ENCODE results near the gene RYR2. TPM values are rescaled to one million over a fixed set of nuclear protein-coding genes. Genes with fewer than 3 reads are reported as not detected.
A peak's percentile ranks its signal among the peaks of the same experiment; 100 is the strongest.

The RYR2 gene
- total and polyA plus RNA-seq, 2 experiments from 2014 or later = not detected

GRCh38 chr1:237386362-237387143 is 344.6 kb downstream of the RYR2 start:
- Histone ChIP-seq H4K20me1 (ENCODE audit: insufficient read depth) (no peaks in the 10 kb centered on the region), H3K27me3 (replicated peaks; ENCODE audit: insufficient read depth) (no peaks in the 10 kb centered on the region), H3K4me1 (ENCODE audit: insufficient read depth) (no peaks in the 10 kb centered on the region; the same call in 1 of the 2 replicates), H3K27ac (no peak overlapping the region), H3K79me2 (ENCODE audit: insufficient read depth) (no peaks in the 10 kb centered on the region), H3F3A (ENCODE audit: insufficient read depth) (no peaks in the 10 kb centered on the region), H3K9ac (no peak overlapping the region), H3K4me2 (ENCODE audit: unreplicated experiment) (no peak overlapping the region), H3K36me3 (ENCODE audit: low read depth) (no peaks in the 10 kb centered on the region), H3K4me3 (no peak overlapping the region), H3K9me2 (ENCODE audit: insufficient read depth) (no peaks in the 10 kb centered on the region), H2AFZ (no peak overlapping the region), H3K9me3 (ENCODE audit: low read depth) (no peaks in the 10 kb centered on the region)
- in situ Hi-C loops (cut with MboI) = loop anchor here (10.0 to 25.0 kb wide), 2 partner anchors 632 to 749 kb away; no protein-coding TSS in a partner anchor
- 22 to 30% methylated on average over 8 of the region's 8 CpGs for WGBS, 2 experiments (ENCODE audit: low coverage in 1 of 2, low lambda C conversion rate in 2 of 2, missing lambda C conversion rate in 2 of 2)
- no peak for TF ChIP-seq EZH2 (IDR thresholded peaks at IDR 0.05; ENCODE audit: insufficient read depth, poor library complexity, severe bottlenecking)
- no peak for TF ChIP-seq EZH2phosphoT487 (IDR thresholded peaks at IDR 0.05; ENCODE audit: insufficient read depth, low read depth)
- peak; percentile 48 for DNase-seq

GRCh38 chr1:237387144-237387505 is 345.1 kb downstream of the RYR2 start:
- TF ChIP-seq EZH2 (IDR thresholded peaks at IDR 0.05; ENCODE audit: insufficient read depth, poor library complexity, severe bottlenecking) (no peak), EZH2phosphoT487 (IDR thresholded peaks at IDR 0.05; ENCODE audit: insufficient read depth, low read depth) (no peak)
- in situ Hi-C loops (cut with MboI) = loop anchor here (10.0 to 25.0 kb wide), 2 partner anchors 632 to 750 kb away; no protein-coding TSS in a partner anchor
- H3K27me3 ChIP-seq (replicated peaks; ENCODE audit: insufficient read depth) = no peaks in the 10 kb centered on the region
- H4K20me1 ChIP-seq (ENCODE audit: insufficient read depth) = no peaks in the 10 kb centered on the region
- H3K4me2 ChIP-seq (ENCODE audit: unreplicated experiment) = no peak overlapping the region
- H3K79me2 ChIP-seq (ENCODE audit: insufficient read depth) = no peaks in the 10 kb centered on the region
- H3K4me3 ChIP-seq = no peak overlapping the region
- no peaks in the 10 kb centered on the region for H3K9me2 ChIP-seq (ENCODE audit: insufficient read depth)
- 56% methylated on average over 5 of the region's 5 CpGs for WGBS, 2 experiments (ENCODE audit: low coverage in 1 of 2, low lambda C conversion rate in 2 of 2, missing lambda C conversion rate in 2 of 2)
- H3K9ac ChIP-seq = no peak overlapping the region
- no peaks in the 10 kb centered on the region; the same call in 1 of the 2 replicates for H3K4me1 ChIP-seq (ENCODE audit: insufficient read depth)
- no peak overlapping the region for H3K27ac ChIP-seq
- no peak overlapping the region for H2AFZ ChIP-seq
- no peaks in the 10 kb centered on the region for H3K36me3 ChIP-seq (ENCODE audit: low read depth)
- no peaks in the 10 kb centered on the region for H3F3A ChIP-seq (ENCODE audit: insufficient read depth)
- no peak for DNase-seq
- H3K9me3 ChIP-seq (ENCODE audit: low read depth) = no peaks in the 10 kb centered on the region

GRCh38 chr1:237390823-237391222 is 348.8 kb downstream of the RYR2 start:
- no peaks in the 10 kb centered on the region for H3K27me3 ChIP-seq (replicated peaks; ENCODE audit: insufficient read depth)
- H3F3A ChIP-seq (ENCODE audit: insufficient read depth) = no peaks in the 10 kb centered on the region
- no peak for TF ChIP-seq EZH2 (IDR thresholded peaks at IDR 0.05; ENCODE audit: insufficient read depth, poor library complexity, severe bottlenecking)
- no peak for TF ChIP-seq EZH2phosphoT487 (IDR thresholded peaks at IDR 0.05; ENCODE audit: insufficient read depth, low read depth)
- H3K9me2 ChIP-seq (ENCODE audit: insufficient read depth) = no peaks in the 10 kb centered on the region
- H3K4me2 ChIP-seq (ENCODE audit: unreplicated experiment) = no peak overlapping the region
- no peaks in the 10 kb centered on the region for H3K9me3 ChIP-seq (ENCODE audit: low read depth)
- in situ Hi-C loops (cut with MboI) = loop anchor here (25.0 kb wide), 1 partner anchor 754 kb away; no protein-coding TSS in a partner anchor
- H4K20me1 ChIP-seq (ENCODE audit: insufficient read depth) = no peaks in the 10 kb centered on the region
- H3K9ac ChIP-seq = no peak overlapping the region
- no peak overlapping the region for H3K4me3 ChIP-seq
- no peaks in the 10 kb centered on the region for H3K79me2 ChIP-seq (ENCODE audit: insufficient read depth)
- H3K27ac ChIP-seq = no peak overlapping the region
- H3K4me1 ChIP-seq (ENCODE audit: insufficient read depth) = no peaks in the 10 kb centered on the region
- no peak overlapping the region for H2AFZ ChIP-seq
- DNase-seq = peak; percentile 61
- H3K36me3 ChIP-seq (ENCODE audit: low read depth) = no peaks in the 10 kb centered on the region
- 15 to 27% methylated on average over 3 of the region's 3 CpGs for WGBS, 2 experiments (ENCODE audit: low coverage in 1 of 2, low lambda C conversion rate in 2 of 2, missing lambda C conversion rate in 2 of 2)

- H3K4me1 ChIP-seq (ENCODE audit: insufficient read depth) = no peaks in the 10 kb centered on the region
- in situ Hi-C loops (cut with MboI) = loop anchor here (25.0 kb wide), 1 partner anchor 756 kb away; no protein-coding TSS in a partner anchor
- TF ChIP-seq EZH2 (IDR thresholded peaks at IDR 0.05; ENCODE audit: insufficient read depth, poor library complexity, severe bottlenecking) (no peak), EZH2phosphoT487 (IDR thresholded peaks at IDR 0.05; ENCODE audit: insufficient read depth, low read depth) (no peak)
- H3K9me2 ChIP-seq (ENCODE audit: insufficient read depth) = no peaks in the 10 kb centered on the region
- no peak overlapping the region for H3K4me2 ChIP-seq (ENCODE audit: unreplicated experiment)
- no peak for DNase-seq
- no peak overlapping the region for H3K4me3 ChIP-seq
- no peaks in the 10 kb centered on the region for H3K79me2 ChIP-seq (ENCODE audit: insufficient read depth)
- no peaks in the 10 kb centered on the region for H3F3A ChIP-seq (ENCODE audit: insufficient read depth)
- H3K9me3 ChIP-seq (ENCODE audit: low read depth) = no peaks in the 10 kb centered on the region
- no peaks in the 10 kb centered on the region for H3K27me3 ChIP-seq (replicated peaks; ENCODE audit: insufficient read depth)
- no peaks in the 10 kb centered on the region for H4K20me1 ChIP-seq (ENCODE audit: insufficient read depth)
- 0% methylated on average over 3 of the region's 3 CpGs for WGBS, 2 experiments (ENCODE audit: low coverage in 1 of 2, low lambda C conversion rate in 2 of 2, missing lambda C conversion rate in 2 of 2)
- no peaks in the 10 kb centered on the region for H3K36me3 ChIP-seq (ENCODE audit: low read depth)
- no peak overlapping the region for H3K9ac ChIP-seq
- H2AFZ ChIP-seq = no peak overlapping the region
- no peak overlapping the region for H3K27ac ChIP-seq
These were observed 351.6 kb downstream of the RYR2 start for GRCh38 chr1:237393632-237394031.
